ENCODE results near the gene MINDY1.

DNA sequence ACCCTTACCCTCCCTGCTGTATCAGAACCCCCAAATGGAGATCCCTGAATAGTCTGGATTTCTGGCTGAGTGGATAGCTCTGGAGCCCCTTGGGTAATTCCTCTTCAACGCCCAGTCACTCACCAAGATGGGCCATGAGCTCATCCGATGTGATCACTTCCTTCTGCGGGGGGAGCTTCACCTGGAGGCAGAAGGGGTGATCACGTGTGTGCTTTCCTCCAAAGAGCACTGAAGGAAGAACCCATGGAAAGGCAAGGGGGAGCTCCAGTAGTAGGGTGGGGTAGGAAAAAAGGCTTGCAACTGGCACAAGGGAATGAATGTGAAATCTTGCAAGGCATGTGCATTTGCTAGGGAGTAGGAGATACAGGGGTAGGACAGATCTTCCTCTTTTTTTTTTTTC, 5.1 kb downstream of the MINDY1 start:
- TF ChIP-seq, protein P1, sequence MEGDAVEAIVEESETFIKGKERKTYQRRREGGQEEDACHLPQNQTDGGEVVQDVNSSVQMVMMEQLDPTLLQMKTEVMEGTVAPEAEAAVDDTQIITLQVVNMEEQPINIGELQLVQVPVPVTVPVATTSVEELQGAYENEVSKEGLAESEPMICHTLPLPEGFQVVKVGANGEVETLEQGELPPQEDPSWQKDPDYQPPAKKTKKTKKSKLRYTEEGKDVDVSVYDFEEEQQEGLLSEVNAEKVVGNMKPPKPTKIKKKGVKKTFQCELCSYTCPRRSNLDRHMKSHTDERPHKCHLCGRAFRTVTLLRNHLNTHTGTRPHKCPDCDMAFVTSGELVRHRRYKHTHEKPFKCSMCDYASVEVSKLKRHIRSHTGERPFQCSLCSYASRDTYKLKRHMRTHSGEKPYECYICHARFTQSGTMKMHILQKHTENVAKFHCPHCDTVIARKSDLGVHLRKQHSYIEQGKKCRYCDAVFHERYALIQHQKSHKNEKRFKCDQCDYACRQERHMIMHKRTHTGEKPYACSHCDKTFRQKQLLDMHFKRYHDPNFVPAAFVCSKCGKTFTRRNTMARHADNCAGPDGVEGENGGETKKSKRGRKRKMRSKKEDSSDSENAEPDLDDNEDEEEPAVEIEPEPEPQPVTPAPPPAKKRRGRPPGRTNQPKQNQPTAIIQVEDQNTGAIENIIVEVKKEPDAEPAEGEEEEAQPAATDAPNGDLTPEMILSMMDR (IDR thresholded peaks at IDR 0.05; ENCODE audit: poor library complexity, severe bottlenecking): no peak
- TF ChIP-seq TAF1 (IDR thresholded peaks at IDR 0.05; ENCODE audit: low read depth): no peak
- TF ChIP-seq POLR2AphosphoS5 (IDR thresholded peaks at IDR 0.05): no peak
- TF ChIP-seq EZH2 (IDR thresholded peaks at IDR 0.05; ENCODE audit: borderline replicate concordance, insufficient read depth, low read length, poor library complexity, severe bottlenecking): no peak
- TF ChIP-seq MXI1 (conservative IDR thresholded peaks at IDR 0.05; ENCODE audit: poor library complexity, severe bottlenecking): no peak
- no peak for TF ChIP-seq SMC3 (conservative IDR thresholded peaks at IDR 0.05; ENCODE audit: poor library complexity)
- no peak for TF ChIP-seq RAD21 (conservative IDR thresholded peaks at IDR 0.05)
